ENCODE results near the gene SLC4A2.
A peak's percentile ranks its signal among the peaks of the same experiment; 100 is the strongest.

SLC4A2 gene

GRCh38 chr7:151070574-151070960 is 11.2 kb downstream of the SLC4A2 start:
- Histone ChIP-seq H2BK5ac (ENCODE audit: low read length) (no peak overlapping the region), H3K4me2 (ENCODE audit: insufficient read depth, low read length, poor library complexity, severe bottlenecking) (no peak overlapping the region), H3K9me3 (replicated peaks in 1 of 2; ENCODE audit: control insufficient read depth in 2 of 2, insufficient read depth in 1 of 2, low read depth in 1 of 2, low read length in 2 of 2) (no peaks in the 10 kb centered on the region), H2AFZ (ENCODE audit: low read length) (no peak overlapping the region), H3K14ac (ENCODE audit: low read length) (no peak overlapping the region), H2BK120ac (ENCODE audit: low read depth, low read length) (no peak overlapping the region), H3K4me3 (ENCODE audit: low read length in 2 of 2) (peak overlapping the region in 1 of 2 donors; percentile 67), H3K27me3 (ENCODE audit: control insufficient read depth in 3 of 3, insufficient read depth in 3 of 3, low read depth in 1 of 3, low read length in 3 of 3) (no peaks in the 10 kb centered on the region), H3K23ac (ENCODE audit: low read depth, low read length, poor library complexity) (peak overlapping the region; percentile 14), H3K18ac (ENCODE audit: low read length) (no peak overlapping the region), H3K4me1 (ENCODE audit: control insufficient read depth in 2 of 2, insufficient read depth in 1 of 2, low read depth in 1 of 2, low read length in 2 of 2) (no peaks in the 10 kb centered on the region), H4K8ac (ENCODE audit: low read depth, low read length) (no peak overlapping the region), H3K9ac (ENCODE audit: low read depth, low read length, poor library complexity) (no peak overlapping the region), H3K36me3 (replicated peaks in 1 of 2; ENCODE audit: control insufficient read depth in 2 of 2, insufficient read depth in 2 of 2, low read length in 2 of 2) (peaks cover 51 to 95% of the 10 kb centered on the region in 2 donors), H2BK15ac (ENCODE audit: low read length) (no peak overlapping the region), H3K27ac (replicated peaks; ENCODE audit: low read length) (no peak overlapping the region), H2AK5ac (ENCODE audit: low read depth, low read length) (no peak overlapping the region), H3K4ac (ENCODE audit: low read length) (no peak overlapping the region), H2BK12ac (ENCODE audit: low read length) (no peak overlapping the region), H3K79me1 (ENCODE audit: low read depth, low read length) (no peaks in the 10 kb centered on the region), H4K91ac (ENCODE audit: low read depth, low read length, poor library complexity) (no peak overlapping the region)
- WGBS, 2 donors (ENCODE audit: extremely low coverage in 2 of 2, insufficient read length in 2 of 2, insufficient replicate concordance in 1 of 2), result no CpG with 5 or more reads among the region's 15 CpGs
- DNase-seq (ENCODE audit: low spot score), result no peak

- H3K36me3 ChIP-seq (replicated peaks in 1 of 2; ENCODE audit: control insufficient read depth in 2 of 2, insufficient read depth in 2 of 2, low read length in 2 of 2), result peaks cover 55 to 95% of the 10 kb centered on the region in 2 donors
Measured at GRCh38 chr7:151071032-151071866, 11.9 kb downstream of the SLC4A2 start.

GRCh38 chr7:151073990-151074389 is 14.6 kb downstream of the SLC4A2 start:
- Histone ChIP-seq H4K91ac (ENCODE audit: low read depth, low read length, poor library complexity) (no peak overlapping the region), H3K23ac (ENCODE audit: low read depth, low read length, poor library complexity) (no peak overlapping the region), H3K79me1 (ENCODE audit: low read depth, low read length) (no peaks in the 10 kb centered on the region), H3K9ac (ENCODE audit: low read depth, low read length, poor library complexity) (no peak overlapping the region), H4K8ac (ENCODE audit: low read depth, low read length) (no peak overlapping the region), H2BK5ac (ENCODE audit: low read length) (peak overlapping the region; percentile 21), H3K4me3 (ENCODE audit: low read length in 2 of 2) (no peak overlapping the region), H3K27ac (replicated peaks; ENCODE audit: low read length) (no peak overlapping the region), H3K4me2 (ENCODE audit: insufficient read depth, low read length, poor library complexity, severe bottlenecking) (no peak overlapping the region), H2BK12ac (ENCODE audit: low read length) (no peak overlapping the region), H2BK15ac (ENCODE audit: low read length) (no peak overlapping the region), H3K9me3 (replicated peaks in 1 of 2; ENCODE audit: control insufficient read depth in 2 of 2, insufficient read depth in 1 of 2, low read depth in 1 of 2, low read length in 2 of 2) (peaks cover 0 to 3% of the 10 kb centered on the region in 2 donors), H2BK120ac (ENCODE audit: low read depth, low read length) (no peak overlapping the region), H2AFZ (ENCODE audit: low read length) (no peak overlapping the region), H3K14ac (ENCODE audit: low read length) (no peak overlapping the region), H3K4ac (ENCODE audit: low read length) (no peak overlapping the region), H3K27me3 (ENCODE audit: control insufficient read depth in 3 of 3, insufficient read depth in 3 of 3, low read depth in 1 of 3, low read length in 3 of 3) (no peaks in the 10 kb centered on the region), H3K4me1 (ENCODE audit: control insufficient read depth in 2 of 2, insufficient read depth in 1 of 2, low read depth in 1 of 2, low read length in 2 of 2) (peaks cover 4 to 7% of the 10 kb centered on the region in 2 donors), H3K36me3 (replicated peaks in 1 of 2; ENCODE audit: control insufficient read depth in 2 of 2, insufficient read depth in 2 of 2, low read length in 2 of 2) (peaks cover 45 to 96% of the 10 kb centered on the region in 2 donors), H3K18ac (ENCODE audit: low read length) (no peak overlapping the region), H2AK5ac (ENCODE audit: low read depth, low read length) (no peak overlapping the region)
- no peak for DNase-seq (ENCODE audit: low spot score)
- no CpG with 5 or more reads among the region's 17 CpGs for WGBS, 2 donors (ENCODE audit: extremely low coverage in 2 of 2, insufficient read length in 2 of 2, insufficient replicate concordance in 1 of 2)

More at GRCh38 chr7:151071032-151071866, 11.9 kb downstream of the SLC4A2 start:
- Histone ChIP-seq H4K8ac (ENCODE audit: low read depth, low read length) (no peak overlapping the region), H3K9ac (ENCODE audit: low read depth, low read length, poor library complexity) (no peak overlapping the region), H2BK5ac (ENCODE audit: low read length) (no peak overlapping the region), H3K4me3 (ENCODE audit: low read length in 2 of 2) (no peak overlapping the region), H3K4me1 (ENCODE audit: control insufficient read depth in 2 of 2, insufficient read depth in 1 of 2, low read depth in 1 of 2, low read length in 2 of 2) (peaks cover 0 to 4% of the 10 kb centered on the region in 2 donors), H2BK12ac (ENCODE audit: low read length) (no peak overlapping the region), H3K14ac (ENCODE audit: low read length) (no peak overlapping the region), H2BK15ac (ENCODE audit: low read length) (no peak overlapping the region), H3K79me1 (ENCODE audit: low read depth, low read length) (no peaks in the 10 kb centered on the region), H2AK5ac (ENCODE audit: low read depth, low read length) (no peak overlapping the region), H2AFZ (ENCODE audit: low read length) (no peak overlapping the region), H3K4ac (ENCODE audit: low read length) (no peak overlapping the region), H4K91ac (ENCODE audit: low read depth, low read length, poor library complexity) (no peak overlapping the region), H3K18ac (ENCODE audit: low read length) (no peak overlapping the region), H3K4me2 (ENCODE audit: insufficient read depth, low read length, poor library complexity, severe bottlenecking) (no peak overlapping the region), H3K27ac (replicated peaks; ENCODE audit: low read length) (no peak overlapping the region), H3K27me3 (ENCODE audit: control insufficient read depth in 3 of 3, insufficient read depth in 3 of 3, low read depth in 1 of 3, low read length in 3 of 3) (no peaks in the 10 kb centered on the region), H3K9me3 (replicated peaks in 1 of 2; ENCODE audit: control insufficient read depth in 2 of 2, insufficient read depth in 1 of 2, low read depth in 1 of 2, low read length in 2 of 2) (no peaks in the 10 kb centered on the region), H2BK120ac (ENCODE audit: low read depth, low read length) (no peak overlapping the region), H3K23ac (ENCODE audit: low read depth, low read length, poor library complexity) (peak overlapping the region; percentile 5)
- no CpG with 5 or more reads among the region's 39 CpGs for WGBS, 2 donors (ENCODE audit: extremely low coverage in 2 of 2, insufficient read length in 2 of 2, insufficient replicate concordance in 1 of 2)
- no peak for DNase-seq (ENCODE audit: low spot score)

DNA sequence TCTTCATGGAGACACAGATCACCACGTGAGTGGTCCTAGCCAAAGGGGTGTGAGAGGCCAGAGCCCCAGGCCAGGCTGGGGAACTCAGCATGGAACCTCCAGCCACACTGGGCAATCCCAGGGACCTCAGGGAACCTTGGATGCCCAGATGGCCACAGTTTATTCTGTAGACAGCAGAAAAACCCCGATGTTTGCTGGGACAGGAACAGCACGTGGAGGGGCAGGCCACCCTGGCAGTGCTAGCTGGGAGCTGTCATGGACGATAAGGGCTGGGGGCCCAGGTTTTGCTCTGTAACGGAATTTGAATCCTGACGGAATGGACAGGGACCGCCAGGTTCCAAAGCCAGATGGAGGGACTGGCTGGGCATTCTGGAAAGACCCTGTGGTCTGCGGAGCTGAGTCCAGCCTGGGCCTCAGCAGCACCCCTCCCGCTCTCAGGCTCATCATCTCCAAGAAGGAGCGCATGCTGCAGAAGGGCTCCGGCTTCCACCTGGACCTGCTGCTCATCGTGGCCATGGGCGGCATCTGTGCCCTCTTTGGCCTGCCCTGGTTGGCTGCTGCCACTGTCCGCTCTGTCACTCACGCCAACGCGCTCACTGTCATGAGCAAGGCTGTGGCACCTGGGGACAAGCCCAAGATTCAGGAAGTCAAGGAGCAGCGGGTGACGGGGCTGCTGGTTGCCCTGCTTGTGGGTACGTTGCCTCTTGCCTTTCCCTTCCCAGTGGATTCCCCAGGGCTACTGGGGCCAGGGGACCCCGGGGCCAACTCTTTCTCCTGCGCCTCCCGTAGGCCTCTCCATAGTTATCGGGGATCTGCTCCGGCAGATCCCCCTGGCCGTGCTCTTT is 15.7 kb downstream of the SLC4A2 start:
- no CpG with 5 or more reads among the region's 26 CpGs for WGBS, 2 donors (ENCODE audit: extremely low coverage in 2 of 2, insufficient read length in 2 of 2, insufficient replicate concordance in 1 of 2)
- Histone ChIP-seq H3K36me3 (replicated peaks in 1 of 2; ENCODE audit: control insufficient read depth in 2 of 2, insufficient read depth in 2 of 2, low read length in 2 of 2) (peaks cover 42 to 92% of the 10 kb centered on the region in 2 donors), H4K8ac (ENCODE audit: low read depth, low read length) (no peak overlapping the region)

More for the DNA sequence above, 15.7 kb downstream of the SLC4A2 start:
- no peak for DNase-seq (ENCODE audit: low spot score)
- Histone ChIP-seq H2BK12ac (ENCODE audit: low read length) (no peak overlapping the region), H3K4me3 (ENCODE audit: low read length in 2 of 2) (no peak overlapping the region), H4K91ac (ENCODE audit: low read depth, low read length, poor library complexity) (no peak overlapping the region), H3K79me1 (ENCODE audit: low read depth, low read length) (peaks cover 7% of the 10 kb centered on the region), H2AK5ac (ENCODE audit: low read depth, low read length) (no peak overlapping the region), H3K27ac (replicated peaks; ENCODE audit: low read length) (no peak overlapping the region), H2AFZ (ENCODE audit: low read length) (no peak overlapping the region), H3K4ac (ENCODE audit: low read length) (no peak overlapping the region), H3K4me1 (ENCODE audit: control insufficient read depth in 2 of 2, insufficient read depth in 1 of 2, low read depth in 1 of 2, low read length in 2 of 2) (peaks cover 12 to 13% of the 10 kb centered on the region in 2 donors), H2BK15ac (ENCODE audit: low read length) (no peak overlapping the region), H3K18ac (ENCODE audit: low read length) (no peak overlapping the region), H3K9me3 (replicated peaks in 1 of 2; ENCODE audit: control insufficient read depth in 2 of 2, insufficient read depth in 1 of 2, low read depth in 1 of 2, low read length in 2 of 2) (peaks cover 0 to 3% of the 10 kb centered on the region in 2 donors), H3K23ac (ENCODE audit: low read depth, low read length, poor library complexity) (peak overlapping the region; percentile 65), H3K4me2 (ENCODE audit: insufficient read depth, low read length, poor library complexity, severe bottlenecking) (no peak overlapping the region), H3K27me3 (ENCODE audit: control insufficient read depth in 3 of 3, insufficient read depth in 3 of 3, low read depth in 1 of 3, low read length in 3 of 3) (no peaks in the 10 kb centered on the region), H2BK120ac (ENCODE audit: low read depth, low read length) (no peak overlapping the region), H3K9ac (ENCODE audit: low read depth, low read length, poor library complexity) (no peak overlapping the region), H3K14ac (ENCODE audit: low read length) (no peak overlapping the region), H2BK5ac (ENCODE audit: low read length) (no peak overlapping the region)
